Astrocyte (in vitro differentiated cells and primary cell): ENCODE data around the gene GRIN2A.

ENCODE experiments used
- CTCF ChIP-seq: IDR thresholded peaks from 2 replicates; pipeline ENCODE4 v1.5.1; 2011; ENCODE audit warnings: low read depth, mild to moderate bottlenecking, inconsistent platforms, low read length, moderate library complexity; ENCODE audit not compliant: insufficient read depth
- EZH2 ChIP-seq: IDR thresholded peaks from 2 replicates; pipeline ENCODE4 v1.6.1; 2012; ENCODE audit warnings: mild to moderate bottlenecking, low read length, inconsistent platforms; ENCODE audit not compliant: insufficient read depth

GRCh38 chr16:10083301-10083700, 98.9 kb downstream of the GRIN2A start:
- no peak for TF ChIP-seq CTCF
- no peak for TF ChIP-seq EZH2
